GM19455 (cell line): Measurements from ENCODE around the gene KLHDC8A.
"Not testable (repeated sequence)": the region's sequence is repeated elsewhere in the genome, so short reads cannot be mapped to it uniquely, and the experiment has no call there.

Experiments used
- ATAC-seq: cut with Tn5 transposase; IDR thresholded peaks from one replicate; pipeline ENCODE4 v1.9.1; 2021; ENCODE audit not compliant: unreplicated experiment

The KLHDC8A gene

GRCh38 chr1:205371871-205372660, 15.3 kb upstream of the KLHDC8A start:
- ATAC-seq: no peak

- ATAC-seq: no peak
Observed at GRCh38 chr1:205370780-205371179, 14.1 kb upstream of the KLHDC8A start.

- no peak for ATAC-seq
Observed at GRCh38 chr1:205369701-205370123, 13.0 kb upstream of the KLHDC8A start.

- no peak for ATAC-seq
Observed at GRCh38 chr1:205368478-205368877, 11.8 kb upstream of the KLHDC8A start.

GRCh38 chr1:205365945-205366463, 9.3 kb upstream of the KLHDC8A start:
- no peak for ATAC-seq

GRCh38 chr1:205365086-205365485, 8.4 kb upstream of the KLHDC8A start:
- not testable (repeated sequence) for ATAC-seq

GRCh38 chr1:205360891-205361290, 4.2 kb upstream of the KLHDC8A start:
- no peak for ATAC-seq

- ATAC-seq: no peak
Observed at GRCh38 chr1:205359771-205360565, 3.2 kb upstream of the KLHDC8A start.

- no peak for ATAC-seq
Observed at GRCh38 chr1:205358579-205358978, 1.9 kb upstream of the KLHDC8A start.

GRCh38 chr1:205357567-205357966, 845 bp upstream of the KLHDC8A start:
- no peak for ATAC-seq

GRCh38 chr1:205355075-205355453, 1.7 kb downstream of the KLHDC8A start:
- ATAC-seq: no peak

- ATAC-seq: no peak
Observed at GRCh38 chr1:205354259-205355074, 2.3 kb downstream of the KLHDC8A start.

GRCh38 chr1:205353612-205354011, 3.1 kb downstream of the KLHDC8A start:
- ATAC-seq: no peak

- no peak for ATAC-seq
Observed at GRCh38 chr1:205353191-205353590, 3.5 kb downstream of the KLHDC8A start.

GRCh38 chr1:205351984-205352713, 4.6 kb downstream of the KLHDC8A start:
- ATAC-seq: no peak

- ATAC-seq: no peak
Observed at GRCh38 chr1:205350691-205351141, 6.0 kb downstream of the KLHDC8A start.

- ATAC-seq: no peak
Observed at GRCh38 chr1:205350124-205350523, 6.6 kb downstream of the KLHDC8A start.

GRCh38 chr1:205348554-205349487, 7.9 kb downstream of the KLHDC8A start:
- ATAC-seq: no peak

GRCh38 chr1:205346956-205347574, 9.7 kb downstream of the KLHDC8A start:
- ATAC-seq: no peak
